Kidney (tissue), 14 donors: ENCODE measurements around the gene VASP. TPM values are rescaled to one million over a fixed set of nuclear protein-coding genes. Genes with fewer than 3 reads are reported as not detected.

Experiments used
- DNase-seq, 5 donors: peaks; one replicate each; pipeline ENCODE4 v3.0.0-alpha.2; 2013 to 2020
- FAIRE-seq: peaks from 2 replicates; lab custom pipeline; 2012; peaks lifted over from hg19 to GRCh38; lab: Jason Lieb, UNC
- H3K27ac ChIP-seq, 2 donors: one replicate each; pipeline ENCODE4 v1.7.0; 2013; ENCODE audit warnings: low read depth in 2 of 2, low read length in 2 of 2, inconsistent platforms in 1 of 2
- H3K27me3 ChIP-seq: one replicate; pipeline ENCODE4 v1.7.1; 2013; ENCODE audit warnings: low read length, inconsistent platforms; ENCODE audit not compliant: control insufficient read depth, insufficient read depth
- H3K36me3 ChIP-seq, 3 donors: one replicate each; pipeline versions ENCODE4 v1.7.0 to v1.7.1; 2013; ENCODE audit warnings: low read length in 3 of 3, control low read depth in 1 of 3, inconsistent platforms in 1 of 3; ENCODE audit not compliant: insufficient read depth in 3 of 3, control insufficient read depth in 2 of 3
- H3K4me1 ChIP-seq, 3 donors: one replicate each; pipeline versions ENCODE4 v1.7.0 to v1.7.1; 2013; ENCODE audit warnings: low read length in 3 of 3, inconsistent platforms in 1 of 3, low read depth in 1 of 3; ENCODE audit not compliant: control insufficient read depth in 2 of 3, insufficient read depth in 2 of 3
- H3K4me3 ChIP-seq, 3 donors: one replicate each; pipeline versions ENCODE4 v1.7.0 to v1.8.1; 2013; ENCODE audit warnings: low read length in 3 of 3, control low read depth in 1 of 3, inconsistent platforms in 1 of 3
- H3K9ac ChIP-seq, 3 donors: one replicate each; pipeline versions ENCODE4 v1.7.0 to v1.7.1; 2013; ENCODE audit warnings: low read length in 3 of 3, control low read depth in 1 of 3, inconsistent platforms in 1 of 3
- H3K9me3 ChIP-seq, 3 donors: one replicate each; pipeline versions ENCODE4 v1.7.0 to v1.7.1; 2013; ENCODE audit warnings: low read length in 3 of 3, control low read depth in 1 of 3, inconsistent platforms in 1 of 3; ENCODE audit not compliant: control insufficient read depth in 2 of 3, insufficient read depth in 1 of 3
- CTCF ChIP-seq: IDR thresholded peaks from 3 replicates; pipeline ENCODE4 v1.5.1; 2012; ENCODE audit warnings: mild to moderate bottlenecking, moderate library complexity, borderline replicate concordance; ENCODE audit not compliant: insufficient read depth; ENCODE audit errors: extremely low read depth
- intact Hi-C: fragments of 100-400 bp; cut with DNase I; formaldehyde crosslinking; loops from one replicate; pipeline ENCODE4 v1.11.1; 2022
- polyA plus RNA-seq: library from polyadenylated mRNA; stranded (reverse); fragments of 350-450 nt; fragmentation: Illumina TruSeq; extraction: RNeasy Lipid Tissue Mini Kit (QIAGEN cat#74804); gene quantifications from one replicate; pipeline ENCODE4 v1.2.3, GENCODE V29; 2014; ENCODE audit warnings: low read depth, low replicate concordance; ENCODE audit not compliant: insufficient read depth
- total RNA-seq: library from RNA; stranded (reverse); fragmentation: NEBNext Ultra II Directional; extraction: Animal tissue kit (Norgen Biotek cat#: 25700); gene quantifications from one replicate; pipeline ENCODE4 v1.2.1, GENCODE V29; 2021
- donor health status: control.
- donor health status: control.
- donor health status: control.
- donor health status: control.
- donor health status: control.
- donor health status: DM: yes; HTN: yes; CAD: no.
- donor health status: Normal renal cell carcinoma (clear cell type).

VASP gene
- total and polyA plus RNA-seq, 2 donors from 2014 or later: 36.3 to 105 TPM

GRCh38 chr19:45483033-45483432 is 24.2 kb upstream of the VASP start:
- FAIRE-seq: no peak

GRCh38 chr19:45484273-45484945 is 22.9 kb upstream of the VASP start:
- DNase-seq (no peak), FAIRE-seq (no peak)
- Histone ChIP-seq H3K4me3 (no peak overlapping the region), H3K9me3 (no peaks in the 10 kb centered on the region), H3K27me3 (no peaks in the 10 kb centered on the region), H3K4me1 (no peaks in the 10 kb centered on the region), H3K27ac (no peak overlapping the region), H3K36me3 (no peaks in the 10 kb centered on the region), H3K9ac (no peak overlapping the region)
- TF ChIP-seq CTCF: no peak
- intact Hi-C loops: loop anchor here (5.0 kb wide), 1 partner anchor 47 kb away; no protein-coding TSS in a partner anchor

More at GRCh38 chr19:45483033-45483432, 24.2 kb upstream of the VASP start:
- no peak for TF ChIP-seq CTCF
- Histone ChIP-seq H3K9ac (no peak overlapping the region), H3K4me1 (peaks cover 0 to 3% (median under 1%) of the 10 kb centered on the region in 3 donors), H3K36me3 (no peaks in the 10 kb centered on the region), H3K27me3 (no peaks in the 10 kb centered on the region), H3K9me3 (no peaks in the 10 kb centered on the region), H3K4me3 (no peak overlapping the region), H3K27ac (no peak overlapping the region)
- DNase-seq: no peak
- intact Hi-C loops: loop anchor here (5.0 kb wide), 1 partner anchor 46 kb away; no protein-coding TSS in a partner anchor

DNA sequence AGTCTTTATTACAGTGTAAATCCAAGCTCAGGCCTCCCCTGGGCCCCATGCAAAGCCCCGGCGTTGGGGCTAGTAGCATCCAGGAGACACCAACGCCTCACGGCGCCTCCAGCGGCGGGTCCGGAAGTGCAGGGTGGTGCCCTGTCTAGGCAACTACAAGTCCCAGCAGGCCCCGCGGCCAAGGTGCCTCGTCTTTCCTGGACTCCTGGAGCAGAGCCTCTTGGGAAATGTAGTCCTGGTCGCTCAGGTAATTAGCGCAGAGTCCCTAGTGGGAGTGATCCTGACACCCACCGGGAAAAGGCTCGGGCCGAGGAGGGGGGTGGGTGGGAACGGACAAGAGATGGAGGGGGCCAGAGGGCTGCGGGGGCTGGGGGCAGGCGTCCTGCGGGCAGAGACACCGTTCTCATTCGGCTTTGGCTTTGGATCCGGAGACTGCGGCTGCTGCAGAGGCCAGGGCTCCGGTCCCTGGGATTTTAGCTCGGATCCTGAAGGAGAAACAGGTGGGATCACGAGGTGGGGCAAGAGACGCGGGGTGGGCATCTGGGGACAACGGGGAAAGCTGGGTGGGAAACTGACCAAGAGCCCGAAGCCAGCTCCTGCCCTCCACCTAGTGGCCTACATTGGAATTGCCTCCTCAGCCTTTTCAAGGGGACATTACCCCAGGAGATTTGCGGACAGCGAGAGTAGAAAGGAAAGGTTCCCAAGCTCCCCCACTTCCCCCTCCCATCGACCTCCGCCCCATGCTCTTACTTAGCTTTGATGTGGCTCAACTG is 21.8 kb upstream of the VASP start:
- peak; percentile 95 to 99 (median 96) for DNase-seq
- intact Hi-C loops: no loop called here
- Histone ChIP-seq H3K27me3 (no peaks in the 10 kb centered on the region), H3K36me3 (no peaks in the 10 kb centered on the region), H3K4me1 (no peaks in the 10 kb centered on the region), H3K9me3 (no peaks in the 10 kb centered on the region), H3K9ac (peak overlapping the region in 2 of 3 donors; percentile 9 to 65), H3K4me3 (peak overlapping the region; percentile 28 to 85 (median 63)), H3K27ac (peak overlapping the region in 1 of 2 donors; percentile 32)
- peak; percentile 92 for TF ChIP-seq CTCF
- no peak for FAIRE-seq
